ENCODE data around the gene TAC3. TPM values are rescaled to one million over a fixed set of nuclear protein-coding genes. Genes with fewer than 3 reads are reported as not detected.

Gene TAC3
- total and polyA plus RNA-seq, 8 donors, result 0.23 to 4.4 TPM; not detected in 6

DNA sequence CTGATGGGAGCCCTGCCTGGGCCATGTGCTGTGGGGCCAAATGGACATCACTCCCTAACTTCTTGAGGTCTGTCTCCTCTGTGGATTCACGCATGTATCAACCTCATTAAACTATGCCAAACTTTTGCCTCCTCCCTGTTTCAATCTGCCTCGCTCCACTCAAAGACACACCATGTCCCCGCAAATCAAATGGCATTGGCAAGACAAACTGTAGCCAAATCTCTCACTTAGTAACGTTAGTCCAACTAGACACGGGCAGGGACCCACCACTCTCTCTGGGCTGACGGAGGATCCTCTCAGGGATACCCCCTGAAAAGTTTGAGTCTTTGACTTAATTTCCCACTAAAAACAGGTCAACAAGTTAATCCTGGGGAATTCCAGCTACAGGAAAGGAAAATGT, 18.0 kb downstream of the TAC3 start:
- FAIRE-seq (no peak), DNase-seq (no peak), ATAC-seq (no peak)
- Histone ChIP-seq H3K9me3 (no peaks in the 10 kb centered on the region), H3K36me3 (peaks cover 0 to 13% (median 10%) of the 10 kb centered on the region in 3 donors), H3K27me3 (no peaks in the 10 kb centered on the region), H3K27ac (no peak overlapping the region), H3K4me1 (peaks cover 0 to 5% (median 5%) of the 10 kb centered on the region in 3 donors), H3K4me3 (no peak overlapping the region)
- WGBS, 2 donors, result 91 to 93% methylated on average over 6 of the region's 6 CpGs
- TF ChIP-seq CTCF (IDR thresholded peaks at IDR 0.05), result no peak
- intact Hi-C loops (cut with DNase I), result no loop called here

GRCh38 chr12:56996793-56997545, 19.4 kb downstream of the TAC3 start:
- Histone ChIP-seq H3K27ac (no peak overlapping the region), H3K27me3 (no peaks in the 10 kb centered on the region), H3K4me3 (no peak overlapping the region), H3K4me1 (peaks cover 0 to 5% (median 4%) of the 10 kb centered on the region in 3 donors), H3K36me3 (peaks cover 0 to under 1% (median 0%) of the 10 kb centered on the region in 3 donors), H3K9me3 (no peaks in the 10 kb centered on the region)
- ATAC-seq (no peak), DNase-seq (no peak), FAIRE-seq (no peak)
- TF ChIP-seq CTCF (IDR thresholded peaks at IDR 0.05), result no peak
- 71 to 76% methylated on average over 12 of the region's 12 CpGs for WGBS, 2 donors
- intact Hi-C loops (cut with DNase I), result no loop called here

- no peak for TF ChIP-seq CTCF (IDR thresholded peaks at IDR 0.05)
- no peak overlapping the region for H3K27ac ChIP-seq
- DNase-seq, result no peak
- WGBS, 2 donors, result 93 to 94% methylated on average over 11 of the region's 11 CpGs
- H3K9me3 ChIP-seq, result no peaks in the 10 kb centered on the region
- no peak for FAIRE-seq
- ATAC-seq, result no peak
- H3K4me3 ChIP-seq, result no peak overlapping the region
- H3K27me3 ChIP-seq, result no peaks in the 10 kb centered on the region
- H3K36me3 ChIP-seq, result no peaks in the 10 kb centered on the region
- intact Hi-C loops (cut with DNase I), result no loop called here
- H3K4me1 ChIP-seq, result no peaks in the 10 kb centered on the region
These were observed 20.3 kb downstream of the TAC3 start for GRCh38 chr12:56995930-56996496.

- no peaks in the 10 kb centered on the region for H3K9me3 ChIP-seq
- DNase-seq, result no peak
- H3K4me3 ChIP-seq, result no peak overlapping the region
- FAIRE-seq, result no peak
- intact Hi-C loops (cut with DNase I), result no loop called here
- no peaks in the 10 kb centered on the region for H3K27me3 ChIP-seq
- no peak overlapping the region for H3K27ac ChIP-seq
- 85 to 90% methylated on average over 26 of the region's 26 CpGs for WGBS, 2 donors
- ATAC-seq, result no peak
- H3K36me3 ChIP-seq, result no peaks in the 10 kb centered on the region
- TF ChIP-seq CTCF (IDR thresholded peaks at IDR 0.05), result no peak
- H3K4me1 ChIP-seq, result no peaks in the 10 kb centered on the region
These were observed 21.0 kb downstream of the TAC3 start for GRCh38 chr12:56995201-56995929.

Data from pancreas (tissue), 10 donors.